HG03060 (cell line): ENCODE measurements around the gene SPN.
"Not testable (repeated sequence)": the region's sequence is repeated elsewhere in the genome, so short reads cannot be mapped to it uniquely, and the experiment has no call there.

Experiments
- ATAC-seq: cut with Tn5 transposase; IDR thresholded peaks from one replicate; pipeline ENCODE4 v1.9.1; 2021; ENCODE audit warnings: low read depth, moderate number of reproducible peaks; ENCODE audit not compliant: unreplicated experiment

Gene SPN

DNA sequence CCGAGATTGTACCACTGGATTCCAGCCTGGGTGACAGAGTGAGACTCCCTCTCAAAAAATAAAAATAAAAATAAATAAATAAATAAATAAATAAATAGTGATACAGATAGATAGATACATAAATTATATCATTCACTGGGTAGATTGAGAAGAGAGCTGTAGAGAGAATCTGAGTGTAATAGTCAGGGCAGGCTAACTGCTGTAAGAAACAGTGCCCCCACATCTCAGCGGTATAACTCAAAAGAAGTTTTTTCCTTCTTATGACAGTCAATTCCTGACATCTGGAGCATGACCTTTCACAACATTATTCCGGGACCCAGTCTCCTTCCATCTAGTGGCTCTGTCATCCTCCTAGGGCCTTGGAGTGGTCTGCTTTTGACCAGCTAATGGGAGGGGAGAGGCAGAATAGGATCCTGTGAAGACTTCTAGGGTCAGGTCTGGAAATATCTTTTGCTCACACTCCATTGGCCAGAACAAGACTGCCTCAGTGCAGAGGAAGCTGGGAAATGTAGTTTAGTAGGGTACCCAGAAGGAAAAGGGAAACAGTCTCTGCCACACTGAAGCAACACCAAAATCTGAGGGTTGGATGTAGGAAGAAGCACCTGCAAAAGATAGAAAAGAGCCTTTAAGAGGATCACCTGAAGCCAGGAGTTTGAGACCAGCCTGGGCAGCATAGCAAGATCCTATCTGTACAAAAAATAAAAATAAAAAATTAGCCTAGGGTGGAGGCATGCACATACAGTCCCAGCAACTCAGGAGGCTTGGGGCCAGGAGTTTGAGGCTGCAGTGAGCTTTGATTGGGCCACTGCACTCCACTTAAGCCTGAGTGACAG, 13.0 kb downstream of the SPN start:
- no peak for ATAC-seq

- ATAC-seq: no peak
Observed at GRCh38 chr16:29676989-29677785, 14.1 kb downstream of the SPN start.

DNA sequence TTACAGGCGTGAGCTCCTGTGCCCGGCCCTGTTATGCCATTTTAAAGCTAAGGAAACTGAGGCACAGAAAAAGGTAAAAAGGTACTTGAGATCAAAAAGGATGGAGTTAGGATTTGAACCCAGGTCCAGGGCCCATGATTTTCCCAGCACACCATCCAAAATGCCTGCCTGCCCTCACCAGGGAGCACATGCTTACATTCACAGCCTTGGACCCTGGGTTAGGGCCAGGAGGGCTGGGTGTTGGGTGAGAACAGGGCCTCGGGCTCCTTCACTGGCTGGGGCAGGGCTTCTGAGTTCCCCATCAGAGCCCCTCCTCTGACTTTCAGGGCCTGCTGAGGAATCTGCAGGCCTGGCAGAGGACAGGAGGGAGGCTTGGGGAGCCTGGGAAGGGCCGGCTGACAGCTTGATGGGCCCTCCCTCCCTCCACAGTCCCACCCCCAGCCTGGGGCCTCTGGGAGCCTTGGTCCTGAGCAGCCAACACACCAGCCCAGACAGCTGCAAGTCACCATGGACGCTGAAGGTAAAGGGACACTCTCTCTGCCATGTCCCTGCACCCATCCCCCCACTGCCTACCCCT, 15.7 kb downstream of the SPN start, which contains the start of gene QPRT:
QPRT (plus strand) TSS at position 490 of the 577 bp plus-strand sequence; CDS start at position 508, 18 bp downstream.
- ATAC-seq: no peak

- ATAC-seq: no peak
Observed at GRCh38 chr16:29680180-29680598, 17.1 kb downstream of the SPN start.

- no peak for ATAC-seq
Observed at GRCh38 chr16:29683543-29684090, 20.6 kb downstream of the SPN start.

DNA sequence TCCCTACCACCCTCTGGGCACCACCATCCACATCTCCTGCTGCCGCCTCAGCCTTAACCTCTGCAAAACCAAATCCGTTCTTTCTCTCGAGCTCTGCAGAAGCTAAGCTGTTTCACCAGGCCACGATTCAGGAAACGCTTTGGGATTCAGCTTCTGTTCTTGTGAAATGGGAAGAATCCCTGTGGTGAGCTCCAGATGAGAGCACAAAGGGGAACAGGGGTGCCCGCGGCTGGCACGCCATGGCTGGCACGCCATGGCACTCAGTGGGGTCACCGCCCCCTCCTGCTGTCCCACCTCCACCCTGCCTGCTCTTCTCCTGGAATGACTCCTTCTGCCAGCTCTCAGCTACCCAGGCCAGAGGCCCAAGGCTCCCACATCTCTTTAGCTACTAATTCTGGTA, 21.6 kb downstream of the SPN start:
- no peak for ATAC-seq

DNA sequence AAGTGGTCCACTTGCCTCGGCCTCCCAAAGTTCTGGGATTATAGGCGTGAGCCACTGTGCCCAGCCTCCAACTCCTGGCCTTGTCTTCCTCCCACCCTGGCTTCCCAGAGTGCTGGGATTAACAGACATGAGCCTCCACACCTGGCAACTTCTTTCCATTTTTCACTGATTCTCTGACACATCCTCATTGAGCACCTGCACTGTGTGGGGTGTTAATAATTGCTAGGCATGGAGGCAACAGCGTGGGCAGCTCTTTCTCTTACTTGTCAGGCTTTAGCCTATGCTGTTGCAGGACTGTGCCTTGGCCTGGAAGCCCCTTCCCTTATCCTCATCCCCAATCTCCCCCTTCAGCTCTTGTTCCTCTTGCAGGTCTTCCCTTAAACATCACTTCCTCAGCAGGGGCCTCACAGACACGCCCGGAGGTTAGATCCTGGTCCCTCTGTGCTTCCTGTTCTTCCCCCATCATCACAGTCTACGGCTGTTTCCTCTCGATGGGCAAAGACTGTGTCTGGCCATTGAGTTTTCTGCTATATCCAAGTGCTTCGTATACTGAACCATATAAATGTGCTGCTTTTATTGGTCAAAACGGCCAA, 23.8 kb downstream of the SPN start:
- ATAC-seq: no peak

DNA sequence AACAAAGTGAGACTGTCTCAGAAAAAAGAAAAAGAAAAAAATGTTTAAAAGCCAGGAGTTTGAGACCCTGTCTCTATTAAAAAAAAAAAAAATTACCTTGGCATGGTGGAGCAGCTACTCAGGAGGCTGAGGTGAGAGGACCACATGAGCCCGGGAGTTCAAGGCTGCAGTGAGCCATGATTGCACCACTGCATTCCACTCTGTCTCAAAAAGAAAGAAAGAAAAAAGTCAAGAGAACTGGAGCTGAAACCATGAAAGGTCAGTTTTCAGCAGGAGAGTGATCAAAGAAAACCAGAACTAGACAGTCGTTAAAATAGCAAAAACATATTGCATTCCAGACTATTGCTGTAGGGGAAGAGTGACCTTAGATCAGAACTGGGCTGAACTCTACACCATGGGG, 24.7 kb downstream of the SPN start:
- no peak for ATAC-seq

- no peak for ATAC-seq
Observed at GRCh38 chr16:29688172-29688571, 25.1 kb downstream of the SPN start.

DNA sequence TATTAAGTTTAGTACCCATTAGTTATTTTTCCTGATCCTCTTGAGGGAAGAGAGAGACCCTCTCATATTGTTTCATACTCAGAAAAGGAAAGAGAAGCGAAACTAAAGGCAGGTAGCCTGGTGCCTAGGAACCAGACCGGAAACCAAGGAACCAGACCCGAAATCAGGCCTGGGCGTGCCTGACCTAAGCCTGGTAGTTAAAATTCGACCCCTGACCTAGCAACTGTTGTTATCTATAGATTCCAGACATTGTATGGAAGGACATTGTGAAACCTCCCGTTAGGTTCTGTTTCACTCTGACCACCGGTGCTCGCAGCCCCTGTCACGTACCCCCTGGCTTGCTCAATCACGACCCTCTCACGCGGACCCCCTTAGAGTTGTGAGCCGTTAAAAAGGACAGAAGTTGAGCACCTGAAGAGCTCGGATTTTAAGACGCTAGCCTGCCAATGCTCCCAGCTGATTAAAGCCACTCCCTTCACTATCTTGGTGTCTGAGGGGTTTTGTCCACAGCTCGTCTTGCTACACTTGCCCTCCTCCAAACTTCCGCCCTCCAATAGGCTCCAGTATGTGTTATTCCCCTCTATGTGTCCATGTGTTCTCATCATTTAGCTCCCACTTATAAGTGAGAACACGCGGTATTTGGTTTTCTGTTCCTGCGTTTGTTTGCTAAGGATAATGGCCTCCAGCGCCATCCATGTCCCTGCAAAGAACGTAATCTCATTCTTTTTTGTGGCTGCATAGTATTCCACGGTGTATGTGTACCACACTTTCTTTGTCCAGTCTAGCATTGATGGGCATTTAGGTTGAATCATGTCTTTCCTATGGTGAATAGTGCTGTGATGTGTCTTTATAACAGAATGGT, 26.7 kb downstream of the SPN start:
- ATAC-seq: not testable (repeated sequence)

GRCh38 chr16:29692606-29693005, 29.6 kb downstream of the SPN start:
- not testable (repeated sequence) for ATAC-seq

- no peak for ATAC-seq
Observed at GRCh38 chr16:29694384-29695195, 31.5 kb downstream of the SPN start.

DNA sequence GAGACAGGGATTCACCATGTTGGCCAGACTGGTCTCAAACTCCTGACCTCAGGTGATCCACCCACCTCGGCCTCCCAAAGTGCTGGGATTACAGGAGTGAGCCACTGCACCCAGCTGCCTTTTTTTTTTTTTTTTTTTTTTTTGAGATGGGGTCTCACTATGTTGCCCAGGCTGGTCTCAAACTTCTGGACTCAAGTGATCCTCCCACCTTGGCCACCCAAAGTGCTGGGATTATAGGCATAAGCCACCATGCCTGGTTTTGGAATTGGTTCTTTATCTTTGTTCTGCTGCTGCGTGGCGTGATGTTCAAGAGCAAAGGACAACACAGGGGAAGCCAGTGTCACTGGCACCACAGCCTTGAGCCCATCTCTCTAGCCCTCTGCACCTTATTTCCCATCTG, 32.6 kb downstream of the SPN start:
- ATAC-seq: not testable (repeated sequence)

DNA sequence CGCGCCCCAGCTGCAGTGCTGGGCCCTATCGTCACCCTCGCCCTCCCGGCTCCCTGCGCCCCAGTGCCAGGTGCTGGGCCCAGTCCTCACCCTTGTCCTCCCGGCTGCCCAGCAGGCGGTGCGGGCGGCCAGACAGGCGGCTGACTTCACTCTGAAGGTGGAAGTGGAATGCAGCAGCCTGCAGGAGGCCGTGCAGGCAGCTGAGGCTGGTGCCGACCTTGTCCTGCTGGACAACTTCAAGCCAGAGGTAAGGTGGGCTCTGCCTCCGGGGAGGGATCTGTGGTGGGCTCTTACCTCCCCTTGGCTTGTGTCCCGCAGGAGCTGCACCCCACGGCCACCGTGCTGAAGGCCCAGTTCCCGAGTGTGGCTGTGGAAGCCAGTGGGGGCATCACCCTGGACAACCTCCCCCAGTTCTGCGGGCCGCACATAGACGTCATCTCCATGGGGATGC, 33.9 kb downstream of the SPN start:
- no peak for ATAC-seq

DNA sequence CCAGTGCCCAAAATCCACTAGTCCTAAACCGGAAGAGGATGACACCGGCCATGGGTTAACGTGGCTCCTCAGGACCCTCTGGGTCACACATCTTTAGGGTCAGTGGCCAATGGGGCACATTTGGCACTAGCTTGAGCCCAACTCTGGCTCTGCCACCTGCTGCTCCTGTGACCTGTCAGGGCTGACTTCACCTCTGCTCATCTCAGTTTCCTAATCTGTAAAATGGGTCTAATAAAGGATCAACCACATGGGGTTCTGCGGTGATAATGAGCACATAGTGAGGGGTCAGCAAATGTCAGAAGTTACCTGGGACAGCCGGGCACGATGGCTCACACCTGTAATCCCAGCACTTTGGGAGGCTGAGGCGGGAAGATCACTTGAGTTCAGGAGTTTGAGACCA, 34.3 kb downstream of the SPN start:
- ATAC-seq: no peak

- ATAC-seq: no peak
Observed at GRCh38 chr16:29698042-29698441, 35.0 kb downstream of the SPN start.

GRCh38 chr16:29698484-29699323, 35.7 kb downstream of the SPN start:
- ATAC-seq: no peak
